GM18511 (cell line): ENCODE data around the gene POLR1C.
"Not testable (repeated sequence)": the region's sequence is repeated elsewhere in the genome, so short reads cannot be mapped to it uniquely, and the experiment has no call there.

Experiments
- ATAC-seq: cut with Tn5 transposase; IDR thresholded peaks from one replicate; pipeline ENCODE4 v1.9.1; 2021; ENCODE audit warnings: mild to moderate bottlenecking, moderate library complexity; ENCODE audit not compliant: unreplicated experiment

POLR1C gene

GRCh38 chr6:43509142-43509983 lies 7.5 kb upstream of the POLR1C start:
- peak; percentile 17 for ATAC-seq

DNA sequence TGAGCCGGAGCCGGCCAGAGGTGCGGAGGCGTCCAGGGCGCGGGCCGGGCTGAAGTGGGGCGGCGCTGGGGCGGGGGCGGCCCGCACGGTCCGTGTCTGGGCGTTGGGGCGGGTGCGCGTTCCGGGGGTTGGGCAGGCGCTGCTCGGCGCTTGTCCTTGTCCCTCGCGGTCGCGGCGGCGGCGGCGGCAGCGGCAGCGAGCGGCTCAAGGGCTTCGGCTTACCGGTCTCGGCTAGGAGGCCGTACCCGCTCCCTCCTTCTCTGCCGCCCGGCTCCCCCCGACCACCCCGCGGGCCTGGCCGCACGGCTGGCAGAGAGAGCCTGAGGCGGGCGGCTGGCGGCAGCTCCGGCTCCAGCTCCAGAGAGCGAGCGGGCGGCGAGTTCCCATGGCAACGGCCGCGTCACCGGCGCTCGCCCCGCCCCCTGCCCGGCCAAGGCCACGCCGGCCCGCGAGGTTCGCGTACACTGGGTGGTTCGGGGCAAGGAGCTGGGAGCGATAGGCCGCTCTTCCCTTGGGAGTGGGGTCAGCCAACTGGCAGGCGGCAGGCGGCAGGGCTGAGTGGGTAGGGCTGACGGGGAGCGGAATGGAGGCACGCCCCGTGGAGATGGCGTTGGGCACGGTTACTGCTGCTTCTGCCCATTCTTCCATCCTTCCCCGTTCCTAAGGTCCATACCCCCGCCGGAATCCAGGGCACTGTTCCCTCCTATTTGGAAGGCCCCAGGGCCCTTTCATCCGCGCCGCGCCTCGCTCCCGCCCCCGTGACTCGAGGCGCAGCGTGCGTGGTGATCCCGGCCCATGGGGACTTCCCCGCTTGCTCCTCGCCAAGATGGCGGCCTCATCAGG lies 6.7 kb upstream of the POLR1C start, which contains the start of gene LRRC73:
Gene LRRC73, minus strand, starts transcription at position 363 of the 843 bp plus-strand sequence. CDS start 561 bp downstream, outside the sequence.
- peak; percentile 83 for ATAC-seq

DNA sequence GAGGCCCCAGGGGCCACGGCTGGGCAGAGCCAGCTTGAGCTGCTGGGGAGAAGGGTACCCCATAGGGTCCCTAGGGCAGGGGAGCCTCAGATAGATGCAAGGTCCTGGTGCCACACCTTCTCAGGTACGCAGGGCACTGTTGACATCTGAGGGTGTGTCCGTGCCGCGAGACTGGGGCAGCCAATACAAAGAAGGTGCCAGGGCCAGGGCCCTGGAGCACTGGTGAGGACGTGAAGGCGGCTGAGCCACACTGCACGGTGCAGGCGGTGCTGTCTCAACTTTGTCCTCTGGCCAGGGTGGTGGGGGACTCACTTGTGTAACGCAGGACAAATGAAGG lies 6.1 kb upstream of the POLR1C start:
- ATAC-seq, result no peak

DNA sequence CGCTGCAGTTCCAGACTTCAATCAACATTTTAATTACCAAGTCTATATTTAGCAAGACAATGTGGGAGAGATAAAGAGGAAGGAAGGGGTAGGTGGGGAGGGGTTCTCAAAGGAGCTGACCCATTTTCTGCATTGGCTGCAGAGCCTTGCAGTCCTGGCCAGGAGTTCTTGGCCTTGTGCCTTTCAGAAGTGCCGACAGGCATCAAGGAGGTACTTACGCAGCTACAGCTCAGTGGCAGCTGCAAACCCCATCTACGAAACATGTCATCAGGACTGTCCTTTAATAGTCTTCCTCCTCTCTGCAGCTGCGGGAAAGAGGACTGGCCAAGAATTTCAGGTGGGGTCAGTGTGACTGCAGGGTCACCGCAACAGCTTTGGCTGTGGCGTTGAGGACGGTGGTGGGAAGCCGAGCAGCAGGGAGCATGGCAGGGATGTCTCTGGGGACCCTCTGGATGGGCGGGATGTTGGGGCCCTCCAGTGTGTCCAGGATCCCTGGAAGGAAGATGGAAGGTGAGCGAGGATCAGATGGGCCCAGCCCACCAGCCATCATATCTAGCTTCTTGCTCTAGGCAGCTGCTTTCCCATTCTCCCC lies 5.0 kb upstream of the POLR1C start:
- no peak for ATAC-seq

DNA sequence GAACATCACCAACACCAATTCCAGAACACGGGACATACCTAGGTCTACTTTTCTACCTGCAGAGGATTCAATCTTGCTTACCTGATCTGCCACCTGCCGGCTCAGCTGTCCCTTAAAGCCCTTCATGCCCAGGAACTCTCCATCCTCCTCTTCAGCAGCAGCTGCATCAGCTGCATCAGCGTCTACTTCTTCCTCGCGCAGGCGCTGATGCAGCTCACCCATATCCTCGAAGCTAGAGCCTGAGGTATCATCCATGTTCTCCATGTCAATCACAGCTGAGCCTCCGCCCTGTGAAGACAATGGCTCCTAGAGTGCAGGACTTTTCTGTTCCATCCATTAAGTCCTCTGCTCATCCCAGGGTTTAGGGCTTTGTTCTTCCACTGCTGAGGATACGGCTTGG lies 1.1 kb upstream of the POLR1C start:
- ATAC-seq, result no peak

DNA sequence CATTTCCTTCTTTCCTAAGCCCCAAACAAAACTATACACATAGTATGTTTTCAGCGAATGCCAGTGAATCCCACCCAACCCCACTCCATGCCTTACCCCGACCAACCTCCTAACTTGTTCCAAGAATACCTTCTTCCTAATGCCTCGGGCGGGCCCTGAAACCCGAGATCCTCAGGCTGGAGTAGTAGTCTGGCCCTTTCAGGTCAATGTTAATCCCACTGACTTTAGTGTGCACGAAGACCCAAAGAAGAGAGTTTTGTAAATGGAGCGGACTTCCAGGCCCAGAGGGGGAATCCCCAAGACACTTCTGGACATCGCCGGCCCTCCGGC lies 557 bp upstream of the POLR1C start:
- ATAC-seq, result no peak

DNA sequence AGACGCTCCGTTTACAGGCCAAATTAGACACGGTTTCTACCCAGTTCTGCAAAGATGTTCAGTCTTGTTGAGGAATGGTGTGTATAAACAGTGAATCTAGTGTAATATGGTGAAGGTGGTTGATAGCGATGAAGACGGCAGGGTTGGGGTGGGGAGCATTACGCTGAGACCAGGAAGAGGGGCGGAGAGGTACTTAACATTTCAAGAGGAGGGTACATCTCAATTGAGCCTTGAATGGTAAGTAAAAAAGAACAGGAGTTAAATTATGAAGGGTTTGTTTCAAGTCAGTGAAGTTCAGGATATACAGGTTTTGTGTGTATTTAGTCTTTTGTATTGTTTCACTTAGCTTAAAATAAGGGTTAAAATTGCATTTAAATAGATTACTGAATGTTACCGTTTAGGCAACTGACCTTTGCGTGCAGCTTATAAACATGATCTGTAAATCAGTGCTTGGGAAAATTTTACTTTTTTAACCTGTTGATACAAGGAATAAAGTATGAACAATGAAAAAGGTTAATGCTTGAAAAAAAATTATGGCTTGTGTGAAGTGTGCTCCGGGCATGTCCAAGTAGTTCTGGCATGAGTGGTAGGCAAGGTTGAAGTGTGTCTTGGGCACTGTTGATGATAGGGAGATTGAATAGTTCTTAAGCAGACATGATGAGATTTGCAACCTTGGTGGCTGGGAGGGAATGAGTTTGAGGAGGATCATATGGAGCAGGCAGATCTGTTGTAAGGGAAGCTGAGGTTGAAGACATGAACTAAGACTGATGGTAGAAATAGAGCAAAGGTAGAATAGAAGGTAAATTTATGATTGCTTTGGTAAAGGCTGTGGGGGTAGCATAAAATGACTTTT lies 842 bp downstream of the POLR1C start:
- no peak for ATAC-seq

DNA sequence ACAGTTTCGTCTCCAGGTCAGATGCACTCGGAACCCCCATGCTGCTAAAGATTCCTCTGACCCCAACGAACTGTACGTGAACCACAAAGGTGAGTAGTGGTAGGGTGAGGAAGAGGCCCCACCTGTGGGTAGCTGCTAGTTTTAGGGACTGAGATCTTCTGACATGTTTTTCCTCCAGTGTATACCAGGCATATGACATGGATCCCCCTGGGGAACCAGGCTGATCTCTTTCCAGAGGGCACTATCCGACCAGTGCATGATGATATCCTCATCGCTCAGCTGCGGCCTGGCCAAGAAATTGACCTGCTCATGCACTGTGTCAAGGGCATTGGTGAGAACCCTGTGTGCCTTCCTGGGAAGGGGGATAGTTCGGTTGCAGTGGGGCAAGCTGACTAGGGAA lies 3.2 kb downstream of the POLR1C start:
- no peak for ATAC-seq

DNA sequence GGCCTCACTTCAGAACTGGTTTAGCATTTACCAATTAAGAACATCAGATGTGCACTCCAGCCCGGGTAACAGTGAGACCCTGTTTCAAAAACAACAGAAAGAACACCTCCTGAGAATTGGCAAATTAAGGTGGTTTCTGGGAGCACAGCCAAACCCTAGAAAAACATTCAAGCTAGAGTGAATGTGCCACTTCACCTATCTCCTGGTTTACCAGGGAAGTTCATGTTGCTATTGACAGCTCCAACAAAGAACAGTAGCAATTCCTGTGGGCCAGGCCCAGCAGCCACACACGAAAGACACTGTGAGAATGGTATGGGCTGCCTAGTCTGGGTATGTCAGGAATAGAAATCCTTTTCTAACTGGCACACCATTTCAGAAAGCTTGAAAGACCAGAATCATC lies 4.9 kb downstream of the POLR1C start:
- no peak for ATAC-seq

DNA sequence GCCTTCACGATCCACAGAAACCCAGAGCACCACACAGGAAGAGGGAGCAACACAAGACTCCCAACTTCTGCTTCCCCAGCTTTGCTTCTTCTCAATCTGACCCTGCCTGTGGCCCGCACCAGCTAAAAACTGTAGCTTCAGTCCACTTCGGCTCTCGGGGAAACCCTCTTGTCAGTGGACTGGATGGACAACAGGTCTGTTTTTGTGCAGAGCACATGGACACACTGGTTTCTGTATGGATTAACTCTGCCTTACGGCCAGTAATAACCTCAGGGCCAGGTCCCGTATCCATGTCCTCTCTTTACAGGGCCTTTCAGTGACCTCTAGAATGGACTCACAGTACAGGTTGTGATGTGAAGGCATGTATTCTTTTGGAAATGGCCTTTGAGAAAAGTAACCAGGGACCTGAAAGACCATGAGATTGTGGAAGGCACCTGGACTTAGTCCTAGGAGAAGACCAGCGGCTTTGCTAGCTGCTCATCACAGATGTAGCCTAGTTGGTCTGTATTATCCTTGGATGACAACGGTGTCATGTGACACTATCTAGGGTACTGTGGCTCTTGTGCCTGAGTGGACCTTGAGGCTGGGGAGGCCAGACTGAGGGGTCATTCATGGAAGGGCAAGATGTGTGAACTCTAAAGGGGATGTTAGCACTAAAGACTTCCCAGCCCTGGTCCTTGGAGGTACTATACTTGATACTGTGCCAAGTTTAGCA lies 5.8 kb downstream of the POLR1C start:
- ATAC-seq, result no peak

DNA sequence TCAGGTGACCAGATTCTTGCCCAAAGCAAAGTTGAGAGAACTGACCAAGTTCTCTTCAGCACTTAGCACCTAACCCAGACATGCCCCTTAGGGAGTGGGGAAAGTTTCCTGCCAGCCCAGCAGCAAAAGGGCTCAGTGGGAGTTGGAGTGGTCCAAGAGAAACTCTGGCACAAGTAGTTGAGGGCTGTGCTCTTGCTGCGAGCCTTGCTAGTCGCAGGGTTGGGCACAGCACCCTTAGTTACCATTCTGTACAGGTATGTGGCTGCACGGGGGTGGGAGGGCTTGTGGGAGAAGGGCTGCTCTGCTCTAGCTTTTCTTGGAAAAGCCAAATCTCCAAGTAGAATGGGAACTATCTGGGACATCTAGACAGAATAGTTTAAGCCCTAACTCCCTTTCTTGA lies 6.4 kb downstream of the POLR1C start:
- ATAC-seq, result no peak

GRCh38 chr6:43524483-43524961 lies 7.6 kb downstream of the POLR1C start:
- ATAC-seq, result no peak

GRCh38 chr6:43532201-43532600 lies 15.3 kb downstream of the POLR1C start:
- ATAC-seq, result no peak

DNA sequence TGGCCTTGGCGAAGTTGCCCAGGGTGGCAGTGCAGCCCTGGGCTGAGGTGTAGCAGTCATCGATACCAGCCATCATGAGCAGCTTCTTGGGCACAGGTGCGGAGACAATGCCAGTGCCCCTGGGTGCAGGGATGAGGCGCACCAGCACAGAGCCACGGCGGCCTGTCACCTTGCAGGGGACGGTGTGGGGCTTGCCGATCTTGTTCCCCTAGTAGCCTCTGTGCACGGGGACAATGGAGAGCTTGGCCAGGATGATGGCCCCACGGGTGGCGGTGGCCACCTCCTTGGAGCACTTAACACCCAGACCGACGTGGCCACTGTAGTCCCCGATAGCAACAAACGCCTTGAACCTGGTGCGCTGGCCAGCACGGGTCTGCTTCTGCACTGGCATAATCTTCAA lies 22.1 kb downstream of the POLR1C start:
- not testable (repeated sequence) for ATAC-seq

GRCh38 chr6:43539409-43539808 lies 22.5 kb downstream of the POLR1C start:
- not testable (repeated sequence) for ATAC-seq

DNA sequence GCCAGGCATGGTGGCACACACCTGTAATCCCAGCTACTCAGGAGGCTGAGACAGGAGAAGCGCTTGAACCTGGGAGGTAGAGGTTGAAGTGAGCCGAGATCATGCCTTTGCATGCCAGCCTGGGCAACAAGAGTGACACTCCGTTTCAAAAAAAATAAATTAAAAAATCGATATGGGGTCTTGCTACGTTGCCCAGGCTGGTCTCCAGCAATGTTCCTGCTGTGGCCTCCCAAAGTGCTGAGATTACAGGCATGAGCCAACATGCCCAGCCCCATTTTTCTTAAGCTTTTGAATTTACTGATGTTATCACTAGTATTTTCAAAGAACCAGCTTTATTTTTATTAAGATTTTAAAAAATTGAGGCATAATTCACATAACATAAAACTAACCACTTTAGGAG lies 23.6 kb downstream of the POLR1C start:
- no peak for ATAC-seq

DNA sequence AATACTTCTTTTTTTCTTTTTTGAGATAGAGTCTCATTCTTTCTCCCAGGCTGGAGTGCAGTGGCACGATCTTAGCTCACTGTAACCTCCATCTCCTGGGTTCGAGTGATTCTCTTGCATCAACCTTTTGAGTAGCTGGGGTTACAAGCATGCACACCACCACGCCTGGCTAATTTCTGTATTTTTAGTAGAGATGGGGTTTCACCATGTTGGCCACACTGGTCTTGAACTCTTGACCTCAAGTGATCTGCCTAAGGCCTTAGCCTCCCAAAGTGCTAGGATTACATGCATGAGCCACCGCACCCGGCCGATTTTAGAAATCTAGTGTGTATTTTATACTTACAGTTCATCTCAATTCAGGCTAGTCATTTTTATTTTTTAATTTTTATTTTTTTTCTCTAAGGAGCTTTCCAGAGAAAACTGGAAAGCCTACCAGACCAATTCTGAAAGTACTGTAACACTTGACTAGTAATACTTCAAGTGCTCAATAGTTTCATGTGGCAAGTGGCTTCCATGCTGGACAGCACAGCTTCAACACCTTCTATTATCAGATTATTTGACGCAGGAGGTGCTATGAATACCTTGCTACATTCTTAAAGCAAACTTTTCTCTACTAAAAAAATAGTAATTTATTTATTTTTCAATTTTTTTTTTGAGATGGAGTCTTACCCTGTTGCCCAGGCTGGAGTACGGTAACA lies 25.0 kb downstream of the POLR1C start:
- no peak for ATAC-seq

GRCh38 chr6:43544461-43544860 lies 27.6 kb downstream of the POLR1C start:
- no peak for ATAC-seq

DNA sequence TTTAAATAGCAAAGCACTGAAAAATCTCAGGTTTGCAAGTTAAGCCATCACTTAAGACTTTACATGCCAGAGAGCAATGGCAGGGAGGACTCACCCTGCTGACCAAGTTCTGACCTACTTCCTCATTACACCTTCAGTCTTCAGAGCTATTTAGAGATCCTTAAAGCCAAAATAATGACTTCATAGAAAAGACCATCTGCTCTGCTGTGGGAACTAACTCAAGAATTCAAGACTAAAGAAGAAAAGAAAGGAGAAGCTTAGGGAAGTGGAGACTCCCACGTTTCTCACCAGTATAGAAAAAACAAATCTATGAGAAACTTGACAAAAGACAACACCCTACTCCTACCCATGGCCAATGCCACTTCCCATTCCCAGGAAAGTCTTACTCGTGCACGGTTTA lies 30.3 kb downstream of the POLR1C start:
- ATAC-seq, result no peak
